GM12892 (cell line): Measurements from ENCODE around the gene GATA3.

Experiments used
- DNase-seq: peaks from one replicate; pipeline ENCODE4 v3.0.0; 2011; ENCODE audit not compliant: insufficient read length
- FAIRE-seq: peaks from 2 replicates; lab custom pipeline; 2011; peaks lifted over from hg19 to GRCh38; lab: Jason Lieb, UNC
- POLR2A ChIP-seq: IDR thresholded peaks from 2 replicates; pipeline ENCODE4 v1.6.1; 2011; ENCODE audit warnings: low read depth, low read length, control low read depth
- POLR2AphosphoS5 ChIP-seq: IDR thresholded peaks from 2 replicates; pipeline ENCODE4 v1.6.1; 2011; ENCODE audit warnings: low read depth, low read length, control low read depth
- TAF1 ChIP-seq: IDR thresholded peaks from 2 replicates; pipeline ENCODE4 v1.6.1; 2011; ENCODE audit warnings: low read depth, mild to moderate bottlenecking, control low read depth, low read length, borderline replicate concordance

GATA3 gene

GRCh38 chr10:8056378-8056777 lies 1.9 kb downstream of the GATA3 start:
- DNase-seq (no peak), FAIRE-seq (no peak)
- no peak for TF ChIP-seq POLR2A
- no peak for TF ChIP-seq TAF1
- TF ChIP-seq POLR2AphosphoS5 = no peak

GRCh38 chr10:8056871-8057331 lies 2.4 kb downstream of the GATA3 start:
- TF ChIP-seq TAF1 (no peak), POLR2AphosphoS5 (no peak), POLR2A (no peak)
- FAIRE-seq (peak; percentile 90), DNase-seq (no peak)

- TF ChIP-seq POLR2AphosphoS5 (no peak), POLR2A (no peak), TAF1 (no peak)
- DNase-seq (no peak), FAIRE-seq (no peak)
These were observed 3.3 kb downstream of the GATA3 start for GRCh38 chr10:8057636-8058273.

- TF ChIP-seq TAF1 (no peak), POLR2AphosphoS5 (no peak), POLR2A (no peak)
- no peak for FAIRE-seq
- DNase-seq = no peak
These were observed 4.0 kb downstream of the GATA3 start for GRCh38 chr10:8058274-8059111.

- DNase-seq = no peak
- no peak for FAIRE-seq
- TF ChIP-seq POLR2A (no peak), POLR2AphosphoS5 (no peak), TAF1 (no peak)
These were observed 4.9 kb downstream of the GATA3 start for GRCh38 chr10:8059191-8059936.

GRCh38 chr10:8060010-8060703 lies 5.7 kb downstream of the GATA3 start:
- DNase-seq (no peak), FAIRE-seq (peak; percentile 67)
- TF ChIP-seq POLR2AphosphoS5 (no peak), TAF1 (no peak), POLR2A (no peak)

GRCh38 chr10:8060704-8061121 lies 6.2 kb downstream of the GATA3 start:
- DNase-seq (no peak), FAIRE-seq (peak; percentile 79)
- no peak for TF ChIP-seq POLR2AphosphoS5
- TF ChIP-seq POLR2A = no peak
- TF ChIP-seq TAF1 = no peak

GRCh38 chr10:8061274-8062211 lies 7.1 kb downstream of the GATA3 start:
- no peak for DNase-seq

GRCh38 chr10:8063128-8063908 lies 8.8 kb downstream of the GATA3 start:
- DNase-seq (no peak), FAIRE-seq (no peak)
- TF ChIP-seq POLR2AphosphoS5 (no peak), TAF1 (no peak), POLR2A (no peak)

More at GRCh38 chr10:8061274-8062211, 7.1 kb downstream of the GATA3 start:
- no peak for TF ChIP-seq POLR2A
- no peak for TF ChIP-seq POLR2AphosphoS5
- no peak for TF ChIP-seq TAF1
- FAIRE-seq = no peak
